BJ (cell line): Measurements from ENCODE around the gene EGLN2. TPM values are rescaled to one million over a fixed set of nuclear protein-coding genes. Genes with fewer than 3 reads are reported as not detected.
A peak's percentile ranks its signal among the peaks of the same experiment; 100 is the strongest.

Experiments used
- CTCF ChIA-PET: fragments of 350-600 bp; formaldehyde crosslinking; extraction: SDS; loops from one replicate; lab custom pipeline; 2021; ENCODE audit warnings: antibody characterized with exemption, inconsistent platforms; lab: Yijun Ruan, JAX
- POLR2A ChIA-PET: fragments of 300-600 bp; sonication (Branson Sonifier 250); formaldehyde crosslinking; extraction: SDS; loops from one replicate; lab custom pipeline; 2021; ENCODE audit warnings: antibody characterized with exemption; lab: Charles Lee
- DNase-seq: peaks from one replicate; pipeline ENCODE4 v3.0.0-alpha.2; 2011; ENCODE audit warnings: low read depth
- H3K27me3 ChIP-seq: 2 replicates; pipeline ENCODE4 v1.6.0; 2011; ENCODE audit warnings: low read length; ENCODE audit not compliant: control insufficient read depth, insufficient read depth
- H3K36me3 ChIP-seq: 2 replicates; pipeline ENCODE4 v1.5.1; 2011; ENCODE audit warnings: low read length; ENCODE audit not compliant: control insufficient read depth, insufficient read depth
- H3K4me3 ChIP-seq: 2 replicates; pipeline ENCODE4 v1.5.1; 2011; ENCODE audit warnings: low read depth, mild to moderate bottlenecking, control low read depth, low read length
- polyA plus RNA-seq: library from polyadenylated mRNA; depleted of rRNA; stranded (reverse); fragments of >200 nt; gene quantifications from 2 replicates; pipeline ENCODE4 v1.2.3, GENCODE V29; 2011
- TF ChIP-seq, protein P1 (sequence below): IDR thresholded peaks from 2 replicates; pipeline ENCODE4 v1.5.1; 2011; ENCODE audit warnings: low read depth, mild to moderate bottlenecking, control low read depth, inconsistent platforms, low read length, moderate library complexity; ENCODE audit not compliant: insufficient read depth

Gene EGLN2
- polyA plus RNA-seq, 1 experiment = 65.5 TPM

DNA sequence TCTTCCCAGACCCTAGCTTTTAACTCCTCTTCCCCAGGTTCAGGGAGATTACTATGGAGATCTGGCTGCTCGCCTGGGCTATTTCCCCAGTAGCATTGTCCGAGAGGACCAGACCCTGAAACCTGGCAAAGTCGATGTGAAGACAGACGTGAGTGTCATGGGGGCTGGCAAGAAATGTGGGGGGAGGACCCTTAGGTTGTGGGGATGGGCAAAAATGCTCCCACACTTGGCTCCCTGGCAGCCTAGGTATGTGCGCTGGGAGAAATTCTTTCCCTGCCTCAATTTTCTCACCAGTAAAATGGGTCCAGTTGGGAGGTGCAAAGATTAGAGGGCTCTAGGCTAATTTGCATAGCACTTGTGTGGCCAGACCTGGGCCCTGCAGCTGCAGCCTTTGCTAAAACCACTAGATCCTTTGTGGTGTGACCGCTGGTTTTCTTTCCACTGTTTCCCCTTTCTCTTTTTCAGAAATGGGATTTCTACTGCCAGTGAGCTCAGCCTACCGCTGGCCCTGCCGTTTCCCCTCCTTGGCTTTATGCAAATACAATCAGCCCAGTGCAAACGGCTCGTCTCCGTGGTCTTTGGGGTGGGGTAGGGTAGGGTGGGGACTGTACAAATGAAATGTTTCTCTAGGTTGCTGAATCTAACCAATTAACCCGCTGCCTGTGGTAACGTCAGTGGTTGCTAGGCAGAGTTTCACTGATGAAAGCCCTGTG is 21.9 kb upstream of the EGLN2 start:
- Histone ChIP-seq H3K4me3 (peak overlapping the region; percentile 83), H3K36me3 (peaks cover 3% of the 10 kb centered on the region; the same call in 1 of the 2 replicates), H3K27me3 (no peaks in the 10 kb centered on the region)
- POLR2A ChIA-PET = interaction anchor here (0.5 to 1.7 kb wide), 3 partner anchors 22 to 449 kb away, joined by 3 to 7 read pairs (median 4); no protein-coding TSS in a partner anchor
- CTCF ChIA-PET = interaction anchor here (1.3 to 3.8 kb wide), 5 partner anchors 21 to 115 kb away, joined by 3 to 22 read pairs (median 11); partner anchors contain the start of gene EGLN2
- TF ChIP-seq, protein P1, sequence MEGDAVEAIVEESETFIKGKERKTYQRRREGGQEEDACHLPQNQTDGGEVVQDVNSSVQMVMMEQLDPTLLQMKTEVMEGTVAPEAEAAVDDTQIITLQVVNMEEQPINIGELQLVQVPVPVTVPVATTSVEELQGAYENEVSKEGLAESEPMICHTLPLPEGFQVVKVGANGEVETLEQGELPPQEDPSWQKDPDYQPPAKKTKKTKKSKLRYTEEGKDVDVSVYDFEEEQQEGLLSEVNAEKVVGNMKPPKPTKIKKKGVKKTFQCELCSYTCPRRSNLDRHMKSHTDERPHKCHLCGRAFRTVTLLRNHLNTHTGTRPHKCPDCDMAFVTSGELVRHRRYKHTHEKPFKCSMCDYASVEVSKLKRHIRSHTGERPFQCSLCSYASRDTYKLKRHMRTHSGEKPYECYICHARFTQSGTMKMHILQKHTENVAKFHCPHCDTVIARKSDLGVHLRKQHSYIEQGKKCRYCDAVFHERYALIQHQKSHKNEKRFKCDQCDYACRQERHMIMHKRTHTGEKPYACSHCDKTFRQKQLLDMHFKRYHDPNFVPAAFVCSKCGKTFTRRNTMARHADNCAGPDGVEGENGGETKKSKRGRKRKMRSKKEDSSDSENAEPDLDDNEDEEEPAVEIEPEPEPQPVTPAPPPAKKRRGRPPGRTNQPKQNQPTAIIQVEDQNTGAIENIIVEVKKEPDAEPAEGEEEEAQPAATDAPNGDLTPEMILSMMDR = no peak
- peak; percentile 80 for DNase-seq

DNA sequence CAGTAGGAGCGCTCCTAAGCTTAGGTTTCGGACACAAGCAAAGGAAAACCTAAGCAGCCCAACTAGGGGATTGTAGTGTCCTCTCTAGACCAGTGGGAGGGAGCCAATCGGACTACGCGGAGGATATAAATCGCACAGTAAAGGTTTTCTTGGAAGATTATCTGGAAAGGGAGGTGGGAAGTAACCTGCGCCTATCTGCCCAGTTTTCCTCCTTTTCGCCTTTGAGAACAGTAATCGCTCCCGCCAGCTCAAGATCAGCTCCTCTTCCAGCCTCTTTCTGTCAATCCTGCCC is 21.4 kb upstream of the EGLN2 start:
- ChIA-PET POLR2A (interaction anchor here (0.5 to 1.7 kb wide), 6 partner anchors 20 to 449 kb away, joined by 3 to 31 read pairs (median 6); partner anchors contain the start of gene ACTMAP), CTCF (interaction anchor here (0.7 to 3.8 kb wide), 6 partner anchors 21 to 115 kb away, joined by 3 to 22 read pairs (median 8); partner anchors contain the start of gene EGLN2)
- Histone ChIP-seq H3K4me3 (peak overlapping the region; percentile 83), H3K27me3 (no peaks in the 10 kb centered on the region), H3K36me3 (peaks cover 3% of the 10 kb centered on the region; the same call in 1 of the 2 replicates)
- TF ChIP-seq, protein P1 = no peak
- no peak for DNase-seq

DNA sequence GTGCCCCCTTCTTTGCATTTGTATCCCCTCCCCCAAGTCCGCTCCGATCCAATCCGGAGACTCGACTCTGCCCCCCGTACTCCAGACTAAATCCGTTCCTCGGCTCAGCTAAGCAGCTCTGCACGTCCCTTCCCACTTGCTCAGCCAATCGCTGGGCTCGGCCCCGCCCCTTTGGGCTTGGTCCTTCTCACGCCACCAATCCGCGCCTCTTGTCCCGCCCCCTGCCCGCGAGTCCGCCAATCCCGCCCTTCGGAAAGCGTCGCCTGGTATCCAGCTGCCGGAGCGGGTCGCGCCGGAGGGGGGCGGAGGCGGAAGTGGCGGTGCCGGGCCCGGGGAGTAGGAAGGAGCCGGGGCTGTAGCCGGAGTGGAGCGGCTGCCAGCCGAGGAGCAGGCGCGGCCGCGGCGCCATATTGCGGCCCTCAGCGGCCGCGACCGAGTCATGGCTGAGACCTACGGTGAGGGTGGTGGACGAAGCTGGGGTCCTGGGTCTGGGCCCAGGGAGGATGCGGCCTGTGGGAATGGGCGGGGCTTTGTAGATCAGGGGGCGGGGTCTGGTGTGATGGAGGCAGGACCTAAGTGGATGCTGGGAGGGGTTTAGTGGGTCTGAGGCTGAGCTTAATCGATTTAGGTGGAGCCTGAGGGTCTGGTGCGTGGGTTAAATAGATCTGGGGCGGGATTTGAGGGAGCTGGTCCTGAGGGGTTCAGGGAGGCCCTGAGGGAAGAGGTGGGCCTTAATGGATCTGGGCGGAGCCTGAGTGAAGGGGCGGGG is 20.9 kb upstream of the EGLN2 start, which contains the start of gene RAB4B:
Gene RAB4B, plus strand, starts transcription at position 311 of the 769 bp plus-strand sequence. Its CDS starts 129 bp downstream, at position 440.
- POLR2A ChIA-PET = interaction anchor here (0.5 to 1.7 kb wide), 9 partner anchors 19 to 499 kb away, joined by 3 to 31 read pairs (median 6); partner anchors contain the start of genes ACTMAP and EGLN2
- Histone ChIP-seq H3K4me3 (peak within 1 kb of the TSS; percentile 83), H3K27me3 (no peaks in the 10 kb centered on the region), H3K36me3 (peaks cover 3% of the 10 kb centered on the region; the same call in 1 of the 2 replicates)
- CTCF ChIA-PET = interaction anchor here (0.7 to 3.8 kb wide), 8 partner anchors 18 to 116 kb away, joined by 3 to 22 read pairs (median 4); partner anchors contain the start of genes COQ8B, EGLN2 and ITPKC
- DNase-seq = peak; percentile 98
- TF ChIP-seq, protein P1 = no peak

DNA sequence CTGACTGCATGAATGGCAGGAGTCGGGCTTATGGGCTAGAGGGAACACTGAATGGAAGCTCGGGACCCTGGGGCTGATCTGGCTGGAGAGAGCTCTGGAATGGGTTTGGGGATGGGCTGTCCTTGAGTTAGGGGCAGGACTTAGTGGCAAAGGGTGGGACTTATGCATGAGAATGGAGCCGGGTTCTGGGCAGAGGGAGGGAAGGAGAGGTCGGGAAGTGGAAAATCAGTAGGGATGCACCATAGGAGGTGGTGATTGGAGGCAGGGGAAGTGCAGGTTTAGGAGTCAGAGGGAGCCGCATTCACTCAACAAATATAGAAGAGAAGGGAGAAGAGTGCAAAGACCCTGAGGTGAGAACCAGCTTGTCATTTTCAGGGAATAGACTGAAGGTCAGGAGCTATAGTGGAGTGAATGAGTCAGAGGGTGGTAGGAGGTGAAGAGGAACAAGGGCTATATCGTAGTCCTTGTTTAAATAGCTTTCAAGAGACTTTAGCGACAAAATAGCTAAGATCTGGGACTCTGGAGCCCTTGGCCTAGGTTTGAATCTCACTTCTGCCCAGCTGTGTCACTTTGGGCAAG is 20.2 kb upstream of the EGLN2 start:
- TF ChIP-seq, protein P1 = no peak
- Histone ChIP-seq H3K4me3 (peak overlapping the region; percentile 83), H3K27me3 (no peaks in the 10 kb centered on the region), H3K36me3 (peaks cover 3% of the 10 kb centered on the region; the same call in 1 of the 2 replicates)
- POLR2A ChIA-PET = interaction anchor here (0.5 to 1.7 kb wide), 5 partner anchors 20 to 500 kb away, joined by 3 to 11 read pairs (median 6); partner anchors contain the start of gene EGLN2
- DNase-seq = no peak
- CTCF ChIA-PET = interaction anchor here (1.0 to 3.8 kb wide), 7 partner anchors 13 to 117 kb away, joined by 3 to 22 read pairs (median 4); partner anchors contain the start of genes COQ8B, EGLN2 and ITPKC
